ENCODE results near the gene VARS2.

The VARS2 gene

DNA sequence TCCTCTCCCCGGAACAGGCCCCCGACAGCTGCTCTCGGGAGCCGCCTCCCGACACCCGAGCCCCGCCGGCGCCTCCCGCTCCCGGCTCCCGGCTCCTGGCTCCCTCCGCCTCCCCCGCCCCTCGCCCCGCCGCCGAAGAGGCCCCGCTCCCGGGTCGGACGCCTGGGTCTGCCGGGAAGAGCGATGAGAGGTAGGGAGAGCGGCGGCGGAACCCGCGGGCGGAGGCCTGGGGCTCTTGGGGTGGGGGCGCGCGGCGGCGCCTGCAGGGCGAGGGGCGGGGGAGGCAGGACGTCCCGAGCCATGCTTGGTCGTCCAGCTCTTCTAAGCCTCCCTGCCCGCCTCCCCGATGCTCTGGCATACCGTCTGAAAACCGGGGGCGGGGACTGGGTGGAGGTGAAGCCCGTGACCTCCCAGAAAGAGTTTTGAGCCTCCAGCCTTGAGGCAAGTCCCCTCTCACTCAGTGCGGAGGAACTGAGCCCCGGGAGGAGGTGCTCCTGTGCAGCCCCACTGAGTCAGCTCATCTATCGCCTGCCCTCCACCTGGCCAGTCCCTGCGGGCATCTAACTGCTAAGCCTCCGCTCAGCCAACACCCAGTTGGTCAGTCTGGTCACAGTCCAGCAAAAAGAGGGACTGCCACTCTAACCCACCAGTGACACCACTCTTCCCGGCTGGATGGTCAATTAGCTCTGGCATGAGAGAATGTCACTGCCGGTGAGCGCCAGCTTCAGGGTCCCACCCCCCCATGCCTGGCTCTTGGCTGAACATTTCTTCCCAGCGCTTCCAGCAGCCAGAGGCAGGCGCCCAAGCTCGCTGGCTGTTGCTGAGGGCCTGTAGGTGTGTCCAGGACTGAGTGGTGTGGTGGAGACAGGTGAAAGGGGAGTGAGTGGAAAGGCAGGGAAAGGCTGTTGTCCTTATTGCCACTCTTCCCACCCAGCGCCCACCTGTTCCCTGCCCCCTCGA is 29.2 kb upstream of the VARS2 start:
- peak; percentile 43 for DNase-seq

DNA sequence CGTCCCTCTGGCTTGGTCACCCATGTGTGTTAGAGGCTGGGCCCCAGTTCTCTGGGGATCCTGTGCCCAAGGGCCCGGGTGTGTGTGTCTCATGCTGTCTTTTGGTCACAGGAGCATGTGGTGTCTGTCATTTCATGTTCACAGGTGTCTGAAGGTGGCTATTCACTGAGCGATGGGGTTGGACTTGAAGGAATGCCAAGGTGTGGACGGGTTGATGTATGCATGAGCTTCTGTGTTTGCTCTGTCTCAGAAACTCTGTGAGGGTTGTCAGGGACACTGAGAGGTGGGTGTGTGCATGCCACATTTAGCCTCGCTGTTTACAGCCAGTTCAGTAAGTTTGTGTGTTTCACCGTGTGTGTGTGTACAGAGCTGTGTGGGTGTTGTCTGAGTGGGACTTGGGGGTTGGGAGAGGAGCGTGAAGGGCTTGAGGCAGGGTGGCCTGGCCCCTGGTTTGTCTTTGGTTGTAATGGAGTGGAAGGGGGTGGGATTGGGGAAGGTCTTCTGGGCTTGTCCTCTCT is 28.5 kb upstream of the VARS2 start:
- no peak for DNase-seq

DNA sequence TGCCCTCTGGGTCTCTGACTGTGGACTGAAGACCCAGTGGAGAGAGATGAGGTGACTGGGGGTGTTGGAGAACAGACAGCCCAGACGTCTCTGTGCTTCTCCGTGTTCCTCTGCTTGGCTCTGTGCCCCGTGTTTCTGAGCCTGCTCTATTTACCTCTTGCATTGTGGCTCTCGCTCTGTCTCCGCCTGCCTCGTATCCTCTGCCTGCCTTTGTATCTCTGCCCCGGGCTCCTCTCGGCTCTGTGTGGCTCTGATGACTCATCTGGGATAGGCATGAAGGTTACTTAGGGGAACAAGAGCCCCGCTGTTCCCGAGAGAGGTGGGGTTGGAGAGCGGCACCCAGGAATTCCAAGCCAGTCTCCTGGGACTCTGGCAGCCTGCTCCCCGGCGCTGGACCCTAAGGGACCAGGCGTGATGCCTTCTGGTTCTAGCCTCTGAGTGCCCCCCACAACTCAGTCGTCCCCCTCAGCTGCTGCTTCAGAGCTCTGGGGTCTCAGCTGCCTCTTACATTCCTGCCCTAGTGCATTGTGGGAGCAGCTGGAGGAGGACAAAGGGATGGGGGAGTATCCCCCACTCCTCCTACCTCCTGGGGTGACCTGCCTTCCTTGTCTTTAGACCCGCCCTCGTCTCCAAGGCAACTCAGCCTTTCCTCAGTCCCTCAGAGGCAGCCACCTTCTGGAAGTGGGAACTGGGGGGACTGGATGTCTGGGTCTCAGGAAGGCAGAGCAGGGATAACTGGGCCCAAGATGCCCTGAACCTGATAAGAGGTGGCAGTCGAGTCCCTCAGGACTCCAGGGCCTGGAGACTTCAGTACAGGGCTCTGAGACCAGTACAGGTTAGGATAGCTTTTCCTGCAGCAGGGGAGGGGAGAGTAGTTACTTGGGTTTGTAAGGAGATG is 27.8 kb upstream of the VARS2 start:
- DNase-seq = no peak

DNA sequence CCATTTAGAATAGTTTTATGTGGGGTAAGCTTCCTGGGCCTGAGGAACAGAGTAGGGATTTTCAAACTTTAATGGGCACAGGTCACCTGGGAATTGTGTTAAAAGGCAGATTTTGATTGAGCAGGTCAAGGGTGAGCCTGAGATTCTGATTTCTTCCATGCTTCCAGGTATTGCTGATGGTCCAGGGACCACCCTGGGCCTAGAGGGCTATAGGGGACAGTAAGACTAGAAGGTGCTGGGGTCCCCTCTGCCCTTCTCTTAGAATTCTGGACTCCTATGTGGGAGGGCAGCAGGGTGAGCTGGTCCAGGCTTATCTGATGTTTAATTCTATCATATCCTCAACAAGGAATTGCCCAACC is 27.2 kb upstream of the VARS2 start:
- DNase-seq = no peak

DNA sequence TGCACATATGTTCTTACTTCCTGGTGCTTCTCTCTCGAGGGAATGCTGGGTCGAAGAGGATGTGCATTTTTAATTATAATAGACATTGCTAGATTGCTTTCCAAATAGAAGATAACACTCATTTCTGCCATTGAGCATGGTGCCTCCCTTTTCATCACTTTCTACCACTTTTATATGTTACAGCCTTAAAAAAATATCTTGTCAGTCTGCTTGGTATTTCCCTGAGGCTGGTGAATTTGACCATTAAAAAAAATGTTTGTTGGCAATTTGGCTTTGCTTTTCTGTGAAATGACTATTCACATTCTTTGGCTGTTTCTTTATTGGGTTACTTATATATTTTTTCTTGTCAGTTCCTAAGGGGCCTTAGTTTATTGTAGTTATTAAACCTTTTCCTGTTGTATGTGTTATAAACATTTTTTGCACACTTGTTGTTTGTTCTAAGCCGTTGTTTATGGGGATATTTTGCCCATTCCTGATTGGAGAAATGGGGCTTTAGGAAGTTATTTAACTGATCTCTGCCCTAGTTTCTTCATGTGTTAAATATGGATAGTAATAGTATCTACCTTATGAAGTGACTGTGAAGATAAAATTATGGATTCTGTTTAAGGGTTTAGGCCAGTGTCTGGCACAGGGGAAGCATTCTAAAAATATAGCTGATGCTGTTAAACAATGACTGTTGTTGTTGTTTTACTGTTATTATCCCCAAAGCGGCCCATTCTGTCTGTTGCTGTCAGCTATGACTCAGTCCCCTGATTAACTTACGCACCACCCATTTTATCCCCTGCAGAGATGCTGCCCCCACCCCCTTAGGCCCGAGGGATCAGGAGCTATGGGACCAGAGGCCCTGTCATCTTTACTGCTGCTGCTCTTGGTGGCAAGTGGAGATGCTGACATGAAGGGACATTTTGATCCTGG is 25.9 kb upstream of the VARS2 start:
- DNase-seq = no peak

- no peak for DNase-seq
These were observed 25.1 kb upstream of the VARS2 start for GRCh38 chr6:30888816-30889495.

DNA sequence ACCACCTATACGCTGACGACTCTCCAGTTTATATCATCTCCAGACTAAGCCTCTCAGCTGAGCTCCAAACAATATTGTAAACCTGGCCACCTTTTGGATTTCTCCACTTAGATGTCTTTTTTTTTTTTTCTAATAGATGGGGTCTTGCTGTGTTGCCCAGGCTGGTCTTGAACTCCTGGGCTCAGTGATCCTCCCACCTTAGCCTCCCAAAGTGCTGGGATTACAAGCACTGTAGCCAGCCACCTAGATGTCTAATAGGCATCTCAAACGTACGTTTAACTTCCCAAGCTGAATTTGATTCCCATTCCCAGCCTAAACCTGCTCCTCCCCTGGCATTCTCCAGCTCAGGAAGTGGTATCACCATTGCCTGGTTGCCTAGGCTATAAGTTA is 24.5 kb upstream of the VARS2 start:
- no peak for DNase-seq

- DNase-seq = no peak
These were observed 24.0 kb upstream of the VARS2 start for GRCh38 chr6:30889921-30890645.

DNA sequence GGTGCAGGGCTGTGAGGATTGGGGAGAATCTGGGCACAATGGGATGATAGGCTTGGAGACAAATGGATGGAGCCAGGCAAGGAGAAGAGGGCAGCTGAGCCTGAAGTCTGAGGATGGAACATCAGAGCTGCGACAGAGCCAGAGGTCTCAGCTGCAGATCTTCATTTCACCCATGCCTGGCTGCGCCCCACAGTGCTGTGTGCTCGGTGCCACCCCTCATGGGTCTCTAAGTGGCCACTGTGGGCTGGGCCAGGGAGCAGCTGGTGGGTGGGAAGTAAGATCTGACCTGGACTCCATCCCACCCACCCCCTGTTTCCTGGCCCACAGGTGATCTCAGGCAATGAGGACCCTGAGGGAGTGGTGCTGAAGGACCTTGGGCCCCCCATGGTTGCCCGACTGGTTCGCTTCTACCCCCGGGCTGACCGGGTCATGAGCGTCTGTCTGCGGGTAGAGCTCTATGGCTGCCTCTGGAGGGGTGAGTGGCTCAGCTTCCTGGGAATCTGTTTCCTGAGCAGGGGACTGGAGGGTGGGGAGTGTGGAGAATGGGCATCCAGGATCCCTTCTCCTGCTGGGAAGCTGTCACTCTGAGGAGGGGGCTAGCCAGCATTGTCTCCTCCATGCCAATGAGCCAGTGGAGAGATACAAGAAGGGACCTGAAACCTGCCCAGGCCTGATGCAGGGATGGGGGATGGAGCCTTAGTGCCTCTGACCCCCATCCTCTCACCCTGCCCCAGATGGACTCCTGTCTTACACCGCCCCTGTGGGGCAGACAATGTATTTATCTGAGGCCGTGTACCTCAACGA is 23.2 kb upstream of the VARS2 start:
- DNase-seq = no peak

DNA sequence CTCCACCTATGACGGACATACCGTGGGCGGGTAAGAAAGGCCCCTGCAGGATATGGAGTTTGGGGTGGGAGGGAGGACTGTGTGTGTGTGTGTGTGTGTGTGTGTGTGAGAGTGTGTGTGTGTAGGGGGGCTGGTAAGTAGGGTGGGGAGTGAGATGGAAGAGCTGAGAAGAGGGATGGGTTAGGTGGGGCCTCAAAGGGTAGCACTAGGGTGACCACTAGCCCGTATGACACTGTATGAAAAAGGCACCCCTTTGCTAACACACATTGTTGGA is 22.7 kb upstream of the VARS2 start:
- DNase-seq = no peak

GRCh38 chr6:30891816-30892538 is 22.1 kb upstream of the VARS2 start:
- peak; percentile 20 for DNase-seq

- DNase-seq = no peak
These were observed 20.9 kb upstream of the VARS2 start for GRCh38 chr6:30893001-30893591.

DNA sequence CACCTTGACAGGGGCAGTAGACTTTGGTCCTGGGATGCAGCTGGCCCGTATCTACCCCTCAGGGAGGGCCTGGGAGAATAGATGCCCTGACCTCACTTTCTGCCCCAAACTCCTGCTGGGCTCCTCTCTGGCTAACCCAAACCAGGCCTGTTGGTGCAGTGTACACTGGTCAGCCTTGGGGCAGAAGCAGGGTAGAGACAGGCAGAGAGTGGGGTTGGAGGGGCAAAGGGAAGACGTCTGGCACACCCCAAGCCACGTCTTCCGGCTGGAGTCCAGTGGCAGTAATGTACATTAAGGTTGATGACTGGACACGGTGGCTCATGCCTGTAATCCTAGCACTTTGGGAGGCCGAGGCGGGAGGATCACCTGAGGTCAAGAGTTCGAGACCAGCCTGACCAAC is 20.4 kb upstream of the VARS2 start:
- no peak for DNase-seq

- DNase-seq = no peak
These were observed 19.7 kb upstream of the VARS2 start for GRCh38 chr6:30894381-30894780.

DNA sequence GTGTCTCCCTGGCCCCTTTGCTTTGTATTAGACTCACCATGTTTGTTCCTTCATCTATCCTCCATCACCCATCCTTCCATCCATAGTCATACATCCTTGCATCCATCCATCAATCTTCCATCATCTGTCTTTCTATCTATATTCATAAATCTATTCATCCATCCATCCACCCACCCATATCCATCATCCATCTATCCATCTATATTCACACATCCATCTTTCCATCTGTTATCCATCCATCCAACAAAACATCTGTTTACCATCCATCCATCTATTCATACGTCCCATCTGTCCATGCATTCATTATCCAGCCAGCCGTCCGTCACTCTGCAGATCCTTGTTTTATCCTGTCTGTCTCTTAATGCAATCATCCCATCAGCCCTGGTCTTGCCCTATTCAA is 19.1 kb upstream of the VARS2 start:
- DNase-seq = no peak

GRCh38 chr6:30895343-30895742 is 18.7 kb upstream of the VARS2 start:
- DNase-seq = no peak

- DNase-seq = no peak
These were observed 17.5 kb upstream of the VARS2 start for GRCh38 chr6:30896541-30896940.

DNA sequence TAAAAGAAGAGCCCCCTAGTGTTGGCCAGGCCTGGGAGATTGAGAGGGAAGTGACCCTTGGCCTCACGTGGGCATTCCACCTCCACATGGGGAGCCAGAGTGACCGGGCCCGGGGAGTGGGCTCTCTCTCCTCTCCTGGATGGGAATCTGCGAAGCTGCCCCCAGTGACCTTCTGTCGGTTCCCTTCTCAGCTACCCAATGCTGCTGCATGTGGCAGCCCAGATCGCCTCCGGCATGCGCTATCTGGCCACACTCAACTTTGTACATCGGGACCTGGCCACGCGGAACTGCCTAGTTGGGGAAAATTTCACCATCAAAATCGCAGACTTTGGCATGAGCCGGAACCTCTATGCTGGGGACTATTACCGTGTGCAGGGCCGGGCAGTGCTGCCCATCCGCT is 16.2 kb upstream of the VARS2 start:
- DNase-seq = no peak

DNA sequence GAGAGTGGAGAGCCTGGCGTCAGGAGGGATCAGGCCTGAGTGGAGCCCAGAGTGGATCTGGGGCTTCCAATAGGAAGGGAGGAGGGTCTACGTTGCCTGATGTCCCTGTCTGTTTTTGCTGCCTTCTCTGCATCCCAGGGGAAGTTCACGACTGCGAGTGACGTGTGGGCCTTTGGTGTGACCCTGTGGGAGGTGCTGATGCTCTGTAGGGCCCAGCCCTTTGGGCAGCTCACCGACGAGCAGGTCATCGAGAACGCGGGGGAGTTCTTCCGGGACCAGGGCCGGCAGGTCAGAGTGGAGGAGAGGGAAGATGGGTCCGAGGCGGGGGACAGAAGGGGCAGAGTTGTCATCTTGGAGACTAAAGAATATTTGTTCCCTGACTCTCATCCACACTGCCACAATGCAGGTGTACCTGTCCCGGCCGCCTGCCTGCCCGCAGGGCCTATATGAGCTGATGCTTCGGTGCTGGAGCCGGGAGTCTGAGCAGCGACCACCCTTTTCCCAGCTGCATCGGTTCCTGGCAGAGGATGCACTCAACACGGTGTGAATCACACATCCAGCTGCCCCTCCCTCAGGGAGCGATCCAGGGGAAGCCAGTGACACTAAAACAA is 15.2 kb upstream of the VARS2 start:
- no peak for DNase-seq

Measured in hematopoietic multipotent progenitor cell treated with erythropoietin and hydrocortisone succinate and interleukin-3 and kit ligand, for 4 days (in vitro differentiated cells).